NCI-H526 (cell line): ENCODE measurements around the gene UBTF.
A peak's percentile ranks its signal among the peaks of the same experiment; 100 is the strongest.

ENCODE experiments used
- DNase-seq, 2 experiments: peaks; one replicate each; lab custom pipeline; 2025; lab: John Stamatoyannopoulos, UW

Gene UBTF

GRCh38 chr17:44213403-44214229 lies 5.9 kb downstream of the UBTF start:
- no peak for DNase-seq

GRCh38 chr17:44212507-44213402 lies 6.7 kb downstream of the UBTF start:
- no peak for DNase-seq

GRCh38 chr17:44211281-44212265 lies 7.9 kb downstream of the UBTF start:
- DNase-seq = no peak

GRCh38 chr17:44210342-44211192 lies 8.9 kb downstream of the UBTF start:
- DNase-seq = peak; percentile 70 to 95

GRCh38 chr17:44209786-44210341 lies 9.6 kb downstream of the UBTF start:
- DNase-seq = no peak

- no peak for DNase-seq
Observed at GRCh38 chr17:44207743-44208142, 11.7 kb downstream of the UBTF start.

GRCh38 chr17:44207319-44207718 lies 12.2 kb downstream of the UBTF start:
- DNase-seq = no peak

GRCh38 chr17:44206825-44207155 lies 12.7 kb downstream of the UBTF start:
- no peak for DNase-seq

GRCh38 chr17:44205962-44206824 lies 13.3 kb downstream of the UBTF start:
- DNase-seq = no peak

GRCh38 chr17:44204441-44204882 lies 15.0 kb downstream of the UBTF start:
- no peak for DNase-seq

- peak; percentile 66 to 87 for DNase-seq
Observed at GRCh38 chr17:44203731-44204440, 15.6 kb downstream of the UBTF start.

GRCh38 chr17:44202756-44203155 lies 16.7 kb downstream of the UBTF start:
- DNase-seq = no peak

GRCh38 chr17:44200478-44201155 lies 18.9 kb downstream of the UBTF start:
- DNase-seq = peak in 1 of 2 experiments; percentile 67

- DNase-seq = peak; percentile 93 to 100
Observed at GRCh38 chr17:44199553-44200477, 19.7 kb downstream of the UBTF start, which contains the start of gene ATXN7L3. TSS of gene ATXN7L3 (minus strand) at chr17:44199884. CDS start at chr17:44198070, 1,814 bp downstream.

GRCh38 chr17:44198721-44199552 lies 20.5 kb downstream of the UBTF start:
- DNase-seq = peak in 1 of 2 experiments; percentile 79
